Heart left ventricle (tissue), 16 donors: ENCODE data around the gene TBCK. TPM values are rescaled to one million over a fixed set of nuclear protein-coding genes. Genes with fewer than 3 reads are reported as not detected.
"Not testable (repeated sequence)": the region's sequence is repeated elsewhere in the genome, so short reads cannot be mapped to it uniquely, and the experiment has no call there.

Source experiments
- ATAC-seq, 4 donors: fragments of 200-7000 bp; cut with Tn5 transposase; one replicate each; pipeline ENCODE4 v1.9.1; 2020 to 2022; ENCODE audit warnings: moderate library complexity in 4 of 4, mild to moderate bottlenecking in 3 of 4, moderate number of reproducible peaks in 1 of 4
- DNase-seq, 5 donors: peaks; one replicate each; pipeline ENCODE4 v3.0.0-alpha.2; 2020
- H3K27ac ChIP-seq, 12 donors: fragments of 200-600 bp; sonication (generic) in 4 of 12; one replicate each; pipeline versions ENCODE4 v1.5.0 to v1.8.0; 2016 to 2022; ENCODE audit warnings: mild to moderate bottlenecking in 2 of 12
- H3K27me3 ChIP-seq, 9 donors: fragments of 200-600 bp; sonication (generic) in 2 of 9; one replicate each; pipeline versions ENCODE4 v1.5.1 to v1.8.0; 2016 to 2022; ENCODE audit warnings: mild to moderate bottlenecking in 3 of 9
- H3K36me3 ChIP-seq, 9 donors: fragments of 200-600 bp; sonication (generic) in 2 of 9; one replicate each; pipeline versions ENCODE4 v1.5.0 to v1.8.0; 2018 to 2022; ENCODE audit warnings: mild to moderate bottlenecking in 2 of 9
- H3K4me1 ChIP-seq, 12 donors: fragments of 200-600 bp; sonication (generic) in 4 of 12; one replicate each; pipeline versions ENCODE4 v1.5.0 to v1.8.0; 2016 to 2022; ENCODE audit warnings: mild to moderate bottlenecking in 3 of 12
- H3K4me3 ChIP-seq, 12 donors: fragments of 200-600 bp; sonication (generic) in 4 of 12; one replicate each; pipeline versions ENCODE4 v1.5.0 to v1.8.0; 2017 to 2022; ENCODE audit warnings: mild to moderate bottlenecking in 9 of 12, moderate library complexity in 4 of 12
- H3K9me3 ChIP-seq, 12 donors: fragments of 200-600 bp; sonication (generic) in 4 of 12; one replicate each; pipeline versions ENCODE4 v1.5.0 to v1.8.0; 2016 to 2022; ENCODE audit warnings: mild to moderate bottlenecking in 1 of 12
- POLR2A ChIP-seq, 2 donors: fragments of 450-650 bp; IDR thresholded peaks; one replicate each; pipeline ENCODE4 v1.6.1; 2017; ENCODE audit warnings: antibody characterized with exemption in 2 of 2, mild to moderate bottlenecking in 2 of 2, moderate library complexity in 2 of 2
- WGBS, 4 donors: extraction: QIAGEN DNeasy Blood & Tissue Kit in 2 of 4; methylation state at CpG; one replicate each; pipeline versions ENCODE4 v1.1.5 to v1.1.7; 2013 to 2018; 5-methylcytosine and 5-hydroxymethylcytosine counted together
- intact Hi-C, 10 donors: fragments of 100-400 bp; cut with DNase I; formaldehyde crosslinking; loops; one replicate each; pipeline versions ENCODE4 v1.11.1 to v1.14.2; 2022
- polyA plus RNA-seq, 2 donors: library from polyadenylated mRNA; stranded (reverse); fragments of 200-250 nt; gene quantifications; one replicate each; pipeline ENCODE4 v1.2.3, GENCODE V29; 2013
- total RNA-seq, 9 donors: library from RNA; depleted of rRNA in 2 of 9; stranded (reverse); fragments of >200 nt in 2 of 9; fragmentation: NEBNext Ultra II Directional in 3 of 9; extraction: Animal tissue kit (Norgen Biotek cat#: 25700) in 3 of 9; gene quantifications; one replicate each; pipeline versions ENCODE4 v1.1.0 to v1.2.4, GENCODE V29; 2016 to 2023
- TF ChIP-seq, protein P1 (sequence below), 12 donors: fragments of 200-600 bp; sonication (generic) in 4 of 12; IDR thresholded peaks; one replicate each; pipeline versions ENCODE4 v1.5.0 to v1.8.0; 2018 to 2022; ENCODE audit warnings: antibody characterized with exemption in 12 of 12, mild to moderate bottlenecking in 5 of 12
- donor health status: ischemic (EF 13 %, LVEDD 7.1; RV severe dilation, severe dysfunction).
- donor health status: healthy with polysubstance abuse.
- donor health status: DM: no; HTN: yes; CAD: no.
- donor health status: DM: no; HTN: no; CAD: no.
- donor health status: ischemic (EF 25% LVEDD 6.9; RV normal size, moderate dysfunction).
- donor health status: ischemic (EF 25% LVEDD 5.7; RV mildly dilated, moderate dysfunction).
- donor health status: healthy.
- donor health status: DM: yes; HTN: yes; CAD: no.
- donor health status: ischemic (EF 35%, LVEDD 5.7; RV mildly dilated, moderate dysfunction).
- donor health status: nonischemic (EF 11% LVEDD 7.7; RV severe dilation, severe dysfunction).
- donor health status: DM: yes; HTN: yes; CAD: no.
- donor health status: PGD.
- donor health status: ischemic (EF 29% LVEDD 5.4; RV normal size, mild dysfunction).
- donor health status: nonischemic (EF 23%, LVEDD 6.1; RV moderate dilation, normal function).

TBCK gene
- total and polyA plus RNA-seq, 11 donors: 5.0 to 27.1 (median 14.6) TPM

- peaks cover 0 to 4% (median 0%) of the 10 kb centered on the region in 12 donors for H3K4me1 ChIP-seq
- no peak overlapping the region for H3K4me3 ChIP-seq
- WGBS, 4 donors: 62 to 71% (median 67%) methylated on average over 2 of the region's 2 CpGs
- intact Hi-C loops: no loop called here
- ATAC-seq: peak in 1 of 4 donors; percentile 22
- no peaks in the 10 kb centered on the region for H3K27me3 ChIP-seq
- H3K36me3 ChIP-seq: peaks cover 0 to 50% (median 36%) of the 10 kb centered on the region in 9 donors
- no peak overlapping the region for H3K27ac ChIP-seq
- no peak for DNase-seq
- TF ChIP-seq, protein P1, sequence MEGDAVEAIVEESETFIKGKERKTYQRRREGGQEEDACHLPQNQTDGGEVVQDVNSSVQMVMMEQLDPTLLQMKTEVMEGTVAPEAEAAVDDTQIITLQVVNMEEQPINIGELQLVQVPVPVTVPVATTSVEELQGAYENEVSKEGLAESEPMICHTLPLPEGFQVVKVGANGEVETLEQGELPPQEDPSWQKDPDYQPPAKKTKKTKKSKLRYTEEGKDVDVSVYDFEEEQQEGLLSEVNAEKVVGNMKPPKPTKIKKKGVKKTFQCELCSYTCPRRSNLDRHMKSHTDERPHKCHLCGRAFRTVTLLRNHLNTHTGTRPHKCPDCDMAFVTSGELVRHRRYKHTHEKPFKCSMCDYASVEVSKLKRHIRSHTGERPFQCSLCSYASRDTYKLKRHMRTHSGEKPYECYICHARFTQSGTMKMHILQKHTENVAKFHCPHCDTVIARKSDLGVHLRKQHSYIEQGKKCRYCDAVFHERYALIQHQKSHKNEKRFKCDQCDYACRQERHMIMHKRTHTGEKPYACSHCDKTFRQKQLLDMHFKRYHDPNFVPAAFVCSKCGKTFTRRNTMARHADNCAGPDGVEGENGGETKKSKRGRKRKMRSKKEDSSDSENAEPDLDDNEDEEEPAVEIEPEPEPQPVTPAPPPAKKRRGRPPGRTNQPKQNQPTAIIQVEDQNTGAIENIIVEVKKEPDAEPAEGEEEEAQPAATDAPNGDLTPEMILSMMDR (IDR thresholded peaks at IDR 0.05): peak; percentile 28 to 58 (median 34)
- no peak for TF ChIP-seq POLR2A (IDR thresholded peaks at IDR 0.05)
- no peaks in the 10 kb centered on the region for H3K9me3 ChIP-seq
These were observed 77.1 kb downstream of the TBCK start for GRCh38 chr4:106238820-106239420.

DNA sequence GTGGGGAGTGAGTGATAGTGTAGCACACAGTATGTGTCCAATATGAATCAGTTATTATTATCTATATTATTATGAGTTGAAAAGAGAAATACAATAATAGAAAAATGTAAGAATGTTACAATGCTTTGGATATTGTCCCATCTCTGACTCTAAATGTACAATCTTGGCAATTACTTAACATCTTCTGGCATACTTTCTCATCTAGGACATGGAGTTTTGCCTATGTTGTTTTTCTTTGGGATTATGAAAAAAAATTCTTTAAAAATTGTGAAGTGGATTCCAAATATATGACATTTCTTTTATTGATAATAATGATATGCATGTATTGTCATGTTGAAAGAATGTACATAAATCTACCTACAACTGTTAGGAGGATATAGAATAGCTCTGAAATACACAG, 84.1 kb downstream of the TBCK start:
- Histone ChIP-seq H3K27me3 (no peaks in the 10 kb centered on the region), H3K36me3 (peaks cover 0 to 97% (median 77%) of the 10 kb centered on the region in 9 donors), H3K27ac (no peak overlapping the region), H3K4me3 (no peak overlapping the region), H3K9me3 (no peaks in the 10 kb centered on the region), H3K4me1 (no peaks in the 10 kb centered on the region)
- TF ChIP-seq POLR2A (IDR thresholded peaks at IDR 0.05): no peak
- TF ChIP-seq, protein P1 (IDR thresholded peaks at IDR 0.05): no peak
- no peak for DNase-seq
- intact Hi-C loops: no loop called here
- no peak for ATAC-seq

- Histone ChIP-seq H3K27me3 (no peaks in the 10 kb centered on the region), H3K4me3 (no peak overlapping the region), H3K4me1 (no peaks in the 10 kb centered on the region), H3K36me3 (peaks cover 0 to 35% (median 12%) of the 10 kb centered on the region in 9 donors), H3K27ac (no peak overlapping the region), H3K9me3 (no peaks in the 10 kb centered on the region)
- DNase-seq: no peak
- ATAC-seq: no peak
- intact Hi-C loops: no loop called here
- TF ChIP-seq, protein P1 (IDR thresholded peaks at IDR 0.05): no peak
- TF ChIP-seq POLR2A (IDR thresholded peaks at IDR 0.05): no peak
These were observed 93.5 kb downstream of the TBCK start for GRCh38 chr4:106222548-106222947.

GRCh38 chr4:106213291-106213690, 102.7 kb downstream of the TBCK start:
- ATAC-seq, H3K9me3 ChIP-seq, H3K4me3 ChIP-seq, intact Hi-C loops, H3K4me1 ChIP-seq, H3K27me3 ChIP-seq, H3K27ac ChIP-seq: not testable (repeated sequence)
- peaks cover 0 to 41% (median 6%) of the 10 kb centered on the region in 9 donors for H3K36me3 ChIP-seq
- 96 to 97% (median 97%) methylated on average over 23 of the region's 23 CpGs for WGBS, 4 donors
- peak in 1 of 5 donors; percentile 14 for DNase-seq

DNA sequence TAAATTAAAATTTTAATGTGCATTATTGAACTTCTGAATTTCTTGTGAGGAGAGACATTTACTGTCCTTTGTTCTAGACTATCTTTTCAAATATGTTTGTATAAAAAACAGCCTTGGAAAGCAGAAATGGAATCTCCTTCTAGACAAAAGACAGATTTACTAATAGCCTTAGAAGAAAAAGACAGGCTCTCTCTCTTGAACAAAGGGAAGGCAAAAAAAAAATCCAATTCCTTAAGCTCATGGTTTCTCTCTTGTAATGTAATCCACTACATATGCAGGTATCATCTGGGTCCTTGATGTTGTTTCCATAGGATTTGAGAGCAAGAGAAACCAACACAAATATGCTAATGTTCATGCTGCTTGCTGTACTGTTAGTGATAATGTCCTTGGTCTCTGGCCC, 106.0 kb downstream of the TBCK start:
- ATAC-seq (no peak), DNase-seq (no peak)
- Histone ChIP-seq H3K4me3 (no peak overlapping the region), H3K27ac (no peak overlapping the region), H3K9me3 (no peaks in the 10 kb centered on the region), H3K27me3 (no peaks in the 10 kb centered on the region), H3K36me3 (peaks cover 0 to 41% (median 6%) of the 10 kb centered on the region in 9 donors), H3K4me1 (no peaks in the 10 kb centered on the region)
- no peak for TF ChIP-seq POLR2A (IDR thresholded peaks at IDR 0.05)
- TF ChIP-seq, protein P1 (IDR thresholded peaks at IDR 0.05): no peak
- intact Hi-C loops: no loop called here
